ENCODE results near the gene CFAP91. TPM values are rescaled to one million over a fixed set of nuclear protein-coding genes. Genes with fewer than 3 reads are reported as not detected.

CFAP91 gene
- total and polyA plus RNA-seq, 9 of the 15 experiments (the other 6 are each of a cell fraction or from before 2014, with no cell fraction given): not detected

DNA sequence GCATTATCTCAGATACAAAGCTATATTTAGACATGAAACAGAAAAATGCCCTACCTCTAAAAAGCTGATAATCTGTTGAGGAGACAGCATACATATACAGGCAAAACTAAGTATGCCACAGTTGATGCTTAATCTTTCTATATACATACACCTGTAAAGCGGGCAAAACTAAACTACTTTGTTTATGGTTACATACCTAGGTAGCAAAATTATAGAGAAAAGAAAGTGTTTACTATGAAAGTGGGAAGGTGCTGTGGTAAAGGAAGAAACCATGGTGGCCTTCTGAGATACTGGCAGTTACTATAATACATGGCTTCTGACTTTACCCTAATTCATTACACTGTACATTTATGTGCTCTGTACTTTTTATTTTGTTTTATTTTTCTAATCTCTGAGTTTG, 43.1 kb downstream of the CFAP91 start (continued):
- TF ChIP-seq THRA (IDR thresholded peaks at IDR 0.05): no peak
- no peak for TF ChIP-seq POLR3A (IDR thresholded peaks at IDR 0.05; ENCODE audit: borderline replicate concordance, extremely low read depth, insufficient read depth, insufficient read length)

- intact Hi-C loops (cut with micrococcal nuclease): no loop called here
- no peak for FAIRE-seq
- in situ Hi-C loops (cut with MboI): no loop called here
Observed at GRCh38 chr3:119746423-119746822, 43.6 kb downstream of the CFAP91 start.

More at GRCh38 chr3:119746423-119746822, 43.6 kb downstream of the CFAP91 start:
- no peak for TF ChIP-seq MAFK (IDR thresholded peaks at IDR 0.05; ENCODE audit: low read length)
- TF ChIP-seq HCFC1 (IDR thresholded peaks at IDR 0.05; ENCODE audit: low read depth, low read length): peak; percentile 56; the same call in 1 of the 2 replicates
- TF ChIP-seq ZNF77 (CRISPR knock-in tag; IDR thresholded peaks at IDR 0.05): no peak
- TF ChIP-seq NRF1 (conservative IDR thresholded peaks at IDR 0.05 in 1 of 2, IDR thresholded peaks at IDR 0.05 in 1 of 2): no peak
- no peak for TF ChIP-seq MIER1 (IDR thresholded peaks at IDR 0.05; ENCODE audit: low read depth)
- TF ChIP-seq, protein P1, sequence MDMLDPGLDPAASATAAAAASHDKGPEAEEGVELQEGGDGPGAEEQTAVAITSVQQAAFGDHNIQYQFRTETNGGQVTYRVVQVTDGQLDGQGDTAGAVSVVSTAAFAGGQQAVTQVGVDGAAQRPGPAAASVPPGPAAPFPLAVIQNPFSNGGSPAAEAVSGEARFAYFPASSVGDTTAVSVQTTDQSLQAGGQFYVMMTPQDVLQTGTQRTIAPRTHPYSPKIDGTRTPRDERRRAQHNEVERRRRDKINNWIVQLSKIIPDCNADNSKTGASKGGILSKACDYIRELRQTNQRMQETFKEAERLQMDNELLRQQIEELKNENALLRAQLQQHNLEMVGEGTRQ (CRISPR knock-in tag; IDR thresholded peaks at IDR 0.05): peak; percentile 38; the same call in 1 of the 2 replicates
- no peak for TF ChIP-seq MCM7 (IDR thresholded peaks at IDR 0.05)
- no peak for TF ChIP-seq TRIM28 (IDR thresholded peaks at IDR 0.05)
- TF ChIP-seq ZFP91 (CRISPR knock-in tag; IDR thresholded peaks at IDR 0.05): no peak
- no peak for TF ChIP-seq MYC (IDR thresholded peaks at IDR 0.05; ENCODE audit: low read depth, low read length)
- TF ChIP-seq MYC (CRISPR knock-in tag; IDR thresholded peaks at IDR 0.05; ENCODE audit: borderline replicate concordance, low read depth): no peak
- no peak for TF ChIP-seq FOXK1 (CRISPR knock-in tag; IDR thresholded peaks at IDR 0.05; ENCODE audit: borderline replicate concordance)
- no peak for TF ChIP-seq SIX5 (IDR thresholded peaks at IDR 0.05; ENCODE audit: borderline replicate concordance in 1 of 2, insufficient read depth in 1 of 2, low read depth in 1 of 2, low read length in 2 of 2)
- no peak for TF ChIP-seq ZZZ3 (IDR thresholded peaks at IDR 0.05)
- TF ChIP-seq ZBTB2 (IDR thresholded peaks at IDR 0.05): no peak
- Histone ChIP-seq H3K9me3 (replicated peaks; ENCODE audit: control insufficient read depth, insufficient read depth, low read depth, low read length) (no peaks in the 10 kb centered on the region), H3K9ac (ENCODE audit: insufficient read depth in 1 of 2, low read depth in 2 of 2, low read length in 2 of 2) (no peak overlapping the region), H3K4me3 (no peak overlapping the region), H3K27me3 (ENCODE audit: control insufficient read depth in 2 of 2, insufficient read depth in 2 of 2, low read length in 2 of 2) (peaks cover 7 to 9% of the 10 kb centered on the region in 2 experiments; a peak in 4 of 5 replicates), H3K4me2 (ENCODE audit: insufficient read depth, low read length) (no peak overlapping the region), H3K27ac (ENCODE audit: extremely low read depth, low read depth, low read length) (no peak overlapping the region), H4K20me1 (replicated peaks; ENCODE audit: control insufficient read depth, insufficient read depth, low read length) (no peaks in the 10 kb centered on the region), H3K79me2 (ENCODE audit: control insufficient read depth, insufficient read depth, low read length) (no peaks in the 10 kb centered on the region), H2AFZ (ENCODE audit: low read depth, low read length) (no peak overlapping the region), H3K36me3 (ENCODE audit: control insufficient read depth, insufficient read depth, low read length) (no peaks in the 10 kb centered on the region), H3K9me1 (ENCODE audit: control insufficient read depth, insufficient read depth, low read length) (no peaks in the 10 kb centered on the region), H3K4me1 (replicated peaks in 1 of 2; ENCODE audit: control insufficient read depth in 2 of 2, insufficient read depth in 2 of 2, low read length in 2 of 2) (no peaks in the 10 kb centered on the region)
- no TSS peak for BruUV-seq (replicated peaks)
- WGBS (ENCODE audit: insufficient coverage, low coverage, missing lambda C conversion rate): 0% methylated on average over 3 of the region's 3 CpGs
- no peak for ATAC-seq
- no peak for DNase-seq (ENCODE audit: extremely low read depth in 1 of 4, low spot score in 3 of 4)
- ChIA-PET CTCF (ENCODE audit: low intra/inter-chr PET ratio) (no interaction called here), POLR2A (no interaction called here)
